ENCODE measurements around the gene WWC2. TPM values are rescaled to one million over a fixed set of nuclear protein-coding genes. Genes with fewer than 3 reads are reported as not detected.

WWC2 gene
- total RNA-seq, 4 donors from 2014 or later, result 7.4 to 24.8 (median 8.0) TPM

- DNase-seq, result no peak
- Histone ChIP-seq H3K4me3 (no peak overlapping the region), H3K36me3 (no peaks in the 10 kb centered on the region), H3K27ac (no peak overlapping the region), H3K4me1 (no peaks in the 10 kb centered on the region), H3K9me3 (no peaks in the 10 kb centered on the region), H3K27me3 (no peaks in the 10 kb centered on the region)
- WGBS, 2 donors, result 81 to 85% methylated on average over 2 of the region's 2 CpGs
- intact Hi-C loops (cut with DNase I), result no loop called here
- TF ChIP-seq, protein P1, sequence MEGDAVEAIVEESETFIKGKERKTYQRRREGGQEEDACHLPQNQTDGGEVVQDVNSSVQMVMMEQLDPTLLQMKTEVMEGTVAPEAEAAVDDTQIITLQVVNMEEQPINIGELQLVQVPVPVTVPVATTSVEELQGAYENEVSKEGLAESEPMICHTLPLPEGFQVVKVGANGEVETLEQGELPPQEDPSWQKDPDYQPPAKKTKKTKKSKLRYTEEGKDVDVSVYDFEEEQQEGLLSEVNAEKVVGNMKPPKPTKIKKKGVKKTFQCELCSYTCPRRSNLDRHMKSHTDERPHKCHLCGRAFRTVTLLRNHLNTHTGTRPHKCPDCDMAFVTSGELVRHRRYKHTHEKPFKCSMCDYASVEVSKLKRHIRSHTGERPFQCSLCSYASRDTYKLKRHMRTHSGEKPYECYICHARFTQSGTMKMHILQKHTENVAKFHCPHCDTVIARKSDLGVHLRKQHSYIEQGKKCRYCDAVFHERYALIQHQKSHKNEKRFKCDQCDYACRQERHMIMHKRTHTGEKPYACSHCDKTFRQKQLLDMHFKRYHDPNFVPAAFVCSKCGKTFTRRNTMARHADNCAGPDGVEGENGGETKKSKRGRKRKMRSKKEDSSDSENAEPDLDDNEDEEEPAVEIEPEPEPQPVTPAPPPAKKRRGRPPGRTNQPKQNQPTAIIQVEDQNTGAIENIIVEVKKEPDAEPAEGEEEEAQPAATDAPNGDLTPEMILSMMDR (IDR thresholded peaks at IDR 0.05), result no peak
Measured at GRCh38 chr4:183177001-183177400, 77.9 kb downstream of the WWC2 start.

- Histone ChIP-seq H3K4me3 (no peak overlapping the region), H3K4me1 (no peaks in the 10 kb centered on the region), H3K9me3 (no peaks in the 10 kb centered on the region), H3K27me3 (no peaks in the 10 kb centered on the region), H3K36me3 (no peaks in the 10 kb centered on the region), H3K27ac (no peak overlapping the region)
- WGBS, 2 donors, result 29 to 30% methylated on average over 3 of the region's 3 CpGs
- TF ChIP-seq POLR2A (IDR thresholded peaks at IDR 0.05), result no peak
- TF ChIP-seq, protein P1 (IDR thresholded peaks at IDR 0.05), result no peak
- intact Hi-C loops (cut with DNase I), result no loop called here
- no peak for DNase-seq
Measured at GRCh38 chr4:183178201-183178600, 79.1 kb downstream of the WWC2 start.

GRCh38 chr4:183180096-183180495, 81.0 kb downstream of the WWC2 start:
- no peaks in the 10 kb centered on the region for H3K36me3 ChIP-seq
- H3K9me3 ChIP-seq, result no peaks in the 10 kb centered on the region
- TF ChIP-seq, protein P1 (IDR thresholded peaks at IDR 0.05), result no peak
- no peak for TF ChIP-seq POLR2A (IDR thresholded peaks at IDR 0.05)
- no peak overlapping the region for H3K4me3 ChIP-seq
- 76 to 79% methylated on average over 7 of the region's 7 CpGs for WGBS, 2 donors
- intact Hi-C loops (cut with DNase I), result no loop called here
- DNase-seq, result no peak
- no peak overlapping the region for H3K27ac ChIP-seq
- no peaks in the 10 kb centered on the region for H3K4me1 ChIP-seq
- no peaks in the 10 kb centered on the region for H3K27me3 ChIP-seq

- Histone ChIP-seq H3K9me3 (no peaks in the 10 kb centered on the region), H3K27me3 (no peaks in the 10 kb centered on the region), H3K27ac (no peak overlapping the region), H3K4me3 (no peak overlapping the region), H3K36me3 (no peaks in the 10 kb centered on the region), H3K4me1 (no peaks in the 10 kb centered on the region)
- intact Hi-C loops (cut with DNase I), result no loop called here
- WGBS, 2 donors, result 81 to 86% methylated on average over 4 of the region's 4 CpGs
- TF ChIP-seq, protein P1 (IDR thresholded peaks at IDR 0.05), result no peak
- no peak for TF ChIP-seq POLR2A (IDR thresholded peaks at IDR 0.05)
- DNase-seq, result no peak
Measured at GRCh38 chr4:183180621-183181020, 81.6 kb downstream of the WWC2 start.

DNA sequence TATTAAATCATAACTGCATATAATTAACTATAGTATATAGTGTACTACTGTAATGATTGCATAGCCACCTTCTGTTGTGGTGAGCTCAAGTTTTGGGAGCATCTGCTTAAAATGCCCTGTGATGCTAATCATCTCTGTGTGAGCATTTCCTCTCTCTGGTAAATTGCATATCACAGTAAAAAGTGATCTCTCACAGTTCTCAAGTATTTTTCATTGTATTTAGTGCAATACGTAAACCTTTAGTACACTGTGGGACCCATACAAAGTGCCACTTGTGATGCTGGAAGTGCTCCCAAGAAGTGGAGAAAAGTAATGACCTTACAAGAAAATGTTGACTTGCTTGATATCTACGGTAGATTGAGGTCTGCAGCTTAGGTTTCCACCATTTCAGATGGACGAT, 82.0 kb downstream of the WWC2 start:
- H3K4me1 ChIP-seq, result no peaks in the 10 kb centered on the region
- no peak overlapping the region for H3K4me3 ChIP-seq
- intact Hi-C loops (cut with DNase I), result no loop called here
- no peaks in the 10 kb centered on the region for H3K27me3 ChIP-seq
- DNase-seq, result no peak
- no peaks in the 10 kb centered on the region for H3K36me3 ChIP-seq
- 79 to 86% methylated on average over 3 of the region's 3 CpGs for WGBS, 2 donors
- H3K27ac ChIP-seq, result no peak overlapping the region
- no peaks in the 10 kb centered on the region for H3K9me3 ChIP-seq
- TF ChIP-seq POLR2A (IDR thresholded peaks at IDR 0.05), result no peak
- TF ChIP-seq, protein P1 (IDR thresholded peaks at IDR 0.05), result no peak

All from esophagus squamous epithelium (tissue), 5 donors.